Stimulated activated CD4-positive, alpha-beta T cell treated with anti-CD3 and anti-CD28 coated beads, Interleukin-1b, Interleukin-23, amount 100 ng/mL, for 4 hours (primary cell): ENCODE measurements around the gene DNAJC8.

Source experiments
- DNase-seq, 2 donors: peaks; one replicate each; pipeline ENCODE4 v3.0.0-alpha.2; 2020; ENCODE audit warnings: low read depth in 2 of 2

The DNAJC8 gene

DNA sequence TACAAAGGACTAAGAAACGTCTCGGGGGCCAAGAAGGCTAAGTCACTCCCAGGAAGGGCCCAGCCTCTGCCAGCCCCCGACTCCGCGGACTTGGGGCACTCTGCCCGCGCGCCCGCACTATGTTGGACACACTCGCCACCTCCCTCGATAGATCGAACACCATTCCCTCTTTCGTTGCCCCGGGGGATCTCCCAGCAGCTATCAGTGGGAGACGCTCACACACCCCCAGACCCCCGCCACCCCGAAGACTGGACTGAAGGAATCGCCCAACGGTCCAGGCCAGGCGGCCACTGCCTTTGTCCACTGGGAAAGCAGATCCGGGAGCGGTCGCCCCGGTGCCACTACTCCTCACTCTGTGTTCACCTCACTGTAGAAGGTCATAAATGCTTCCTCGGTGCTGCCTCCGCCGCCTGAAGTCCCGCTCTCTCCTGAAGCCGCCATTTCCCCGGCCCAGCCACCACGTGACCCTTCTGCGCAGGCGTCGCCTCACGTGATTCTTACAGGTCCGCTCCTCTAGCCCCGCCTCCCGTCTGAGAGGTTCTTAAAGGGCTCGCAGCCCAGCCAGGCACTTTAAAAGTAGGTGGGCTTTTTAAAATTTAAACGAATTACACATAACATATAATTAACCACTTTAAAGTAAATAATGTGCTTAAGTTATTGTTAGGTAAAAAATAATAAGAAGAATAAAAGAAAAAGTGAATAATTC lies at the start of gene DNAJC8:
Gene DNAJC8 (minus strand): TSS at position 472 of the 706 bp plus-strand sequence. CDS start 31 bp downstream, at position 441.
- DNase-seq: peak; percentile 92 to 93

- no peak for DNase-seq
Observed at GRCh38 chr1:28281608-28282425, 49.0 kb upstream of the DNAJC8 start.

GRCh38 chr1:28280977-28281381 lies 48.1 kb upstream of the DNAJC8 start:
- DNase-seq: no peak

GRCh38 chr1:28280501-28280900 lies 47.7 kb upstream of the DNAJC8 start:
- DNase-seq: no peak

DNA sequence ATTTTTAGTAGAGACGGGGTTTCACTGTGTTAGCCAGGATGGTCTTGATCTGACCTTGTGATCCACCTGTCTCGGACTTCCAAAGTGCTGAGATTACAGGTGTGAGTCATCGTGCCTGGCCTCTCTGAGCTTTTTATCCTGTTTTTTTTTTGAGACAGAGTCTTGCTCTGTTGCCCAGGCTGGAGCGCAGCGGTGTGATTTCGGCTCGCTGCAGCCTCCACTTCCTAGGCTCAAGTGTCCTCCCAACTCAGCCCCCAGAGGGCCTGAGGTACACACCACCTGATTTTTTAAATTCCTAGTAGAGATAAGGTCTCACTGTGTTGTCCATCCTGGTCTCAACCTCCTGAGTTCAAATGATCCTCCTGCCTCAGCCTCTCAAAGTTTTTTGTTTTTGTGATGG lies 46.9 kb upstream of the DNAJC8 start:
- no peak for DNase-seq

DNA sequence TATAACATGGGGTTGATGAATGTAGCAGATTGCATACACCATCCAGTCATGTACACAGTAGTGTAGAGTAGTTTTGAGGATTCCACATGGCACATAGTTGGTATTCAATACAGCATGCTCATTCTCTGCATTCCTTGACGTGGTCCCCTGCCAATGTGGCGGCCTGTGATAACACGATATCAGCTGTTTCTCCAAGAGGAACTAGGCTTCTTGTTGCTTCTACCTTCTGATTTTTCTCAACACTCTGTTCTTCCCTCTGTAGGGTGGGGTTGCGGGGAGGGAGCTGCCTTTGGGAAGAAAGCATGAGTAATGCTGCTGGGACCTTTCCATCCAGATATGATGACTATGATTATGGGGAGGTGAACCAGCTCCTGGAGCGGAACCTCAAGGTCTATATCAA lies 45.9 kb upstream of the DNAJC8 start:
- DNase-seq: no peak

DNA sequence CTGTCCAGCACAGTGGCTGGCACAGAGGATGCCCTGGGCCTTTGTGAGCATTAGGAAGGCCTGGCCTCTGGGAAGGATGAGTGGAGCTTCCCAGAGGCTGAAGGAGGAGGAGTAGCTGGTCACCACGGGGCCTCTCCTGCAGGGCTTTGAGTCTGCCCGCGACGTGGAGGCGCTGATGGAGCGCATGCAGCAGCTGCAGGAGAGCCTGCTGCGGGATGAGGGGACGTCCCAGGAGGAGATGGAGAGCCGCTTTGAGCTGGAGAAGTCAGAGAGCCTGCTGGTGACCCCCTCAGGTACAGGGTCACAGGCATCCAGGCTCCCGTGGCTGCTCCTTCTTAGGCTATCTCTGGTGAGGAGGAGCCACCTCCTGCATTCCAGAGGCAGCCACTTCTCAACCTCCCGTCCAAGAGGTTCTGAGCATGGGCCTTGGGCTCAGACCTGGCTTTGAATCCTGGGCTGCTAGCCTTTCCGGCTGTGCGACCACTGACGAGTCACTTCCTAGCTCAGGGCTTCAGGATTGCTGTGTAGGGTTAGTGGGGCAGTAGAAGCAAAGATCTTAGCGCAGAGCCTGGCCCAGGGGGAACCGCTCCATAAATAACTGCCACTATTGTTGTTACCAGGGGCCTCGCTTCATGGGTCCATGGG lies 40.5 kb upstream of the DNAJC8 start:
- no peak for DNase-seq

- no peak for DNase-seq
Observed at GRCh38 chr1:28272215-28272852, 39.5 kb upstream of the DNAJC8 start.

DNA sequence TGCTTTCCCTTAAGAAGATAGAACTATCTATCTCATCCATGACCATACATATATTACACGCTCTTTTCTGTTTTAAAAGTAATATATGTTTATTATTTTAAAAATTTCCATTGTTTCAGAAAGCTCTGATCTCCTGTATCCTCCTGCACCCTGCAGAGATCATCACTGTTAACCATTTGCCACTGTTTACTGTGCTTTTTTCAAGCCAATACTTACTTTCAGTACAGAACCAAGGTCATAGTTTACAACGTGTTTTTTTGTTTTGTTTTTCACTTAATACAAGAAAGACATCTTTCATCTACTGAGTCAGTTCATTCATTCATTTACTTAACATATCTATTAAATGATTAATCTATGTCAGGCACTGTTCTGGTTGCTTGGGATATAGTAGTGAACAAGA lies 36.7 kb upstream of the DNAJC8 start:
- DNase-seq: no peak

- no peak for DNase-seq
Observed at GRCh38 chr1:28267633-28268032, 34.8 kb upstream of the DNAJC8 start.

DNA sequence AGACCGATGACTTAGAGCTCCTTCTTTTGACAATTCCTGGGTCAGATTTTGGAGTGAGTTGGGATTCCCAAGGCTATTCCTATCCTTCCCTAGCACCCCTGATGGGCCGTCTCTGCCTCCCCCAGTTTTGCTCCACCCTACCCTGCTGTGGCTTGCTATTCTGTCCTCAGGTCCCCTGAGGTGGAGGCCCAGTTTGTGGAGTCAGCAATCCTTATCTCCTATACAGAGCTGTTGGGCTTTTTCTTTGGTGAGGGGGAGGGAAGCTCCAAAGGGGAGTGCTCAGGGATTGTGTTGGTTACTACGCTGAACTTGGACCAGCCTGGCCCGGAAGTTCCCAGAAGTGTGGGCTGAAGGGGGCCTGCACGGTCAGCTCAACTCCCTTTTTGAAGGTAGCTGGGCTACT lies 34.1 kb upstream of the DNAJC8 start:
- DNase-seq: no peak

GRCh38 chr1:28265577-28265976 lies 32.7 kb upstream of the DNAJC8 start:
- DNase-seq: no peak

- DNase-seq: no peak
Observed at GRCh38 chr1:28264897-28265296, 32.1 kb upstream of the DNAJC8 start.

DNA sequence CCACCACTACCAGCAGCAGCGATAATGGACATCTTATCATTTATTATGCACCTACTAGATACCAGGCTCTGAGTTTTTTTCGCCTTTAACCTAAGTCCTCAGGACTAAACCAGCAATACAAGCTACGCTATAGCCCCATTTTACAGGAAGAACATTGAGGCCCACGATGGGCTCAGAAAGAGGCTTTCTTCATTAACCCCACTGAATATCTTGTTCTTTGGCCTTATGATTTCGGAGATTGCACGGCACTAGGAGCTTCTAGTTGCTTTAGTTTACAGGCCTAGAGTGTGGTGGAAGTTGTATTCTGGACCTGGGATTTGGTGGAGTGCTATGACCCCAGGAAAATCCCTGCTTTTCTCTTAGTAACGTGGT lies 28.0 kb upstream of the DNAJC8 start:
- no peak for DNase-seq

- DNase-seq: peak in 1 of 2 donors; percentile 36
Observed at GRCh38 chr1:28259934-28260802, 27.3 kb upstream of the DNAJC8 start.

GRCh38 chr1:28259252-28259933 lies 26.6 kb upstream of the DNAJC8 start, which contains the start of gene SESN2:
SESN2 (plus strand) TSS chr1:28259518; CDS start chr1:28259848, 330 bp downstream.
- DNase-seq: peak; percentile 98

GRCh38 chr1:28258628-28259251 lies 25.9 kb upstream of the DNAJC8 start:
- no peak for DNase-seq

- DNase-seq: no peak
Observed at GRCh38 chr1:28257736-28258135, 24.9 kb upstream of the DNAJC8 start.

DNA sequence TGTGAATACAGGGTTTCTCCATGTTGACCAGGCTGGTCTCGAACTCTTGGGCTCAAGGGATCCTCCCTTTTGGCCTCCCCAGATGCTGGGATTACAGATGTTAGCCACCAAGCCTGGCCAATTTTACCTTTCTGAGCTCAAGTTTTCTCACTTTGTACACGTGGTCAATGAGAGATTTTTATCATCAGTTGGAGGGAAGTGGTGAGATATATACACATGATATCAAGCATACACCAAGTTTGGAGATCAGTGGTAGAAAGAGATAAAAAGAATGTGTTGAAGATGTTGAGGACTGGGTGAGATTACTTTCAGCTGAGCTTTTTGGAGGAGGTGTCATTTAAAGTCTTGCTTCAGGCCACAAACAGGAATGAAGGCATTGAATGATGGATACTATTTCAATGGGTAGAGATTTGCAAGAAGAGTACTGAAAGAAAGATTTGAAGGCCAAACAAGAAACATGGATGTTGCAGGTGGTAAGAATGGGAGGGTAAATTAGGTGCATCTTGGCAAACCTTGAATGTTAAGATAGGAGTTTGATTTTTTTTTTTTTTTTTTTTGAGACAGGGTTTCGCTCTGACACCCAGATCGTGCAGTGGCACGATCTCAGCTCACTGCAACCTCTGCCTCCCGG lies 23.5 kb upstream of the DNAJC8 start:
- DNase-seq: no peak

DNA sequence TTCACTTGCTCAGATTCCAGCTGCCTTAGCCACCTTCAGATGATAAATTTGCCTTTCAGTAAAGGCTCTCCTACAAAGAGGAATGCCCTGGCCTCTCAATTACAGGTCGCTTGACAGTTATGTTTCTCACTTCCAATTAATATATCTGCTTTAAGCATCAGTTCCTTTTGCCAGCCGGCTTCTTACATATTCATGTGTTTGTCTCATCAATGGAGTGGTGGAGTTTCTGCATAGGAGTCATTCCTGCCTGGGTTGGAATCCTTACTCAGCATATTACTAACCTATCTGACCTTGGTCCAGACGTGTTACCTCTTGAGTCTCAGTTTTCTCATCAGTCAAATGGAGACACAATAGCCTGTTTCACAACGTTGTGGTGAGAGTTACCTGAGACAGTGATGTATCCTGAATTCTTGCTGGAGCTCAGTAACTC lies 17.1 kb upstream of the DNAJC8 start:
- no peak for DNase-seq
